Measurements from ENCODE around the gene CASP5.

The CASP5 gene

GRCh38 chr11:104967534-104968354, 55.2 kb downstream of the CASP5 start:
- DNase-seq (ENCODE audit: low read depth in 3 of 3), result no peak

- no peak for DNase-seq (ENCODE audit: low read depth in 3 of 3)
These were observed 57.2 kb downstream of the CASP5 start for GRCh38 chr11:104965735-104966134.

GRCh38 chr11:104964247-104964646, 58.7 kb downstream of the CASP5 start:
- DNase-seq (ENCODE audit: low read depth in 3 of 3), result no peak

GRCh38 chr11:104962852-104963251, 60.1 kb downstream of the CASP5 start:
- DNase-seq (ENCODE audit: low read depth in 3 of 3), result no peak

GRCh38 chr11:104957280-104957679, 65.7 kb downstream of the CASP5 start:
- no peak for DNase-seq (ENCODE audit: low read depth in 3 of 3)

DNA sequence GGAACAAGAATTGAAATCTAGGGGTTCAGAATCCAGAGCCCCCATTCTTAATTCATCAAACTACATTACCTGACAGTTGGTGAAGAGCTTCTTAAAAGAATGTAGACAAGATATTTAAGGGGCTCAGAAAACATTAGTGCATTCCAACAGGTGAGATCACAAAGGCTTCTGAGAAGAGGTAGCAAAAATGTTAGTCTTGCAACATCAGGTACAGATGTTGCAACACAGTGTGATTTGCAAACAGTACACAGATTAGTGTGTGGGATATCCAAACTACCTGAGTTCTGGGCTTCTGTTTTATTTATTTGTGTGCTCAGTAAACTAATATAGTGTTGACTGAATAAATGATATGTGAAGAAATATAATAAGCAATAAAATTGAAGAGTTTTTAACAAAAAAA, 66.4 kb downstream of the CASP5 start:
- no peak for DNase-seq (ENCODE audit: low read depth in 3 of 3)

- DNase-seq (ENCODE audit: low read depth in 3 of 3), result no peak
These were observed 76.1 kb downstream of the CASP5 start for GRCh38 chr11:104946907-104947306.

All from stimulated activated CD4-positive, alpha-beta T cell treated with anti-CD3 and anti-CD28 coated beads, TNF-alpha, amount 100 ng/mL, for 48 hours (primary cell).